ENCODE results near the gene XRCC2. TPM values are rescaled to one million over a fixed set of nuclear protein-coding genes. Genes with fewer than 3 reads are reported as not detected.

Gene XRCC2
- total and polyA plus RNA-seq, 2 of the 4 experiments (the other 2 are of a cell fraction), result 2.2 to 3.6 TPM

DNA sequence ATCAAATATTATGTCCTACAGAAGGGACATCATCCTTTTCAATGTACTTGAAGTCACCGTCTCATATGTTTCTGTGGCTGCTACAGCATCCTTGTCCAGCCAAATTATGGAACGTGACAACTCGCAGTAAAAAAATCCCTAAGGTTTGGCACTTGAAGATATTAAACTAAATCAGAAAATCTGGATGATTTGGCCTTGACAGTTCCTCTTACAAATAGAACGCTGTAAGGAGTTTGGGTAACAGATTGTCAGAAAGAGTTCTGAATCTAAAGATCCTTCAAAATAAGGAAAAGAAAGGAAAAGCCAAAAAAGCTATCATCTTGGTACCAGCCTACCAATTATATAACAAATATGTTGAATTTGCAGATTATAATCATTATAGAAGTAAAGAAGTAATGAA is 21.0 kb downstream of the XRCC2 start:
- no peaks in the 10 kb centered on the region for H3K9me1 ChIP-seq (ENCODE audit: insufficient read depth, low read length)
- no peak overlapping the region for H2AK5ac ChIP-seq (ENCODE audit: low read depth, low read length)
- no peak for TF ChIP-seq MAFK (IDR thresholded peaks at IDR 0.05; ENCODE audit: low read depth, low read length)
- TF ChIP-seq, protein P1, sequence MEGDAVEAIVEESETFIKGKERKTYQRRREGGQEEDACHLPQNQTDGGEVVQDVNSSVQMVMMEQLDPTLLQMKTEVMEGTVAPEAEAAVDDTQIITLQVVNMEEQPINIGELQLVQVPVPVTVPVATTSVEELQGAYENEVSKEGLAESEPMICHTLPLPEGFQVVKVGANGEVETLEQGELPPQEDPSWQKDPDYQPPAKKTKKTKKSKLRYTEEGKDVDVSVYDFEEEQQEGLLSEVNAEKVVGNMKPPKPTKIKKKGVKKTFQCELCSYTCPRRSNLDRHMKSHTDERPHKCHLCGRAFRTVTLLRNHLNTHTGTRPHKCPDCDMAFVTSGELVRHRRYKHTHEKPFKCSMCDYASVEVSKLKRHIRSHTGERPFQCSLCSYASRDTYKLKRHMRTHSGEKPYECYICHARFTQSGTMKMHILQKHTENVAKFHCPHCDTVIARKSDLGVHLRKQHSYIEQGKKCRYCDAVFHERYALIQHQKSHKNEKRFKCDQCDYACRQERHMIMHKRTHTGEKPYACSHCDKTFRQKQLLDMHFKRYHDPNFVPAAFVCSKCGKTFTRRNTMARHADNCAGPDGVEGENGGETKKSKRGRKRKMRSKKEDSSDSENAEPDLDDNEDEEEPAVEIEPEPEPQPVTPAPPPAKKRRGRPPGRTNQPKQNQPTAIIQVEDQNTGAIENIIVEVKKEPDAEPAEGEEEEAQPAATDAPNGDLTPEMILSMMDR (conservative IDR thresholded peaks at IDR 0.05; ENCODE audit: low read depth, low read length), result no peak
- POLR2A ChIA-PET (ENCODE audit: unreplicated experiment), result no interaction called here
- no peak overlapping the region for H3K14ac ChIP-seq (replicated peaks; ENCODE audit: low read depth, low read length)
- H3K23ac ChIP-seq (ENCODE audit: low read depth, low read length), result no peak overlapping the region
- no peak overlapping the region for H3K4me3 ChIP-seq (ENCODE audit: insufficient read depth, low read depth, low read length)
- H3K36me3 ChIP-seq (ENCODE audit: control insufficient read depth, insufficient read depth, low read length), result no peaks in the 10 kb centered on the region
- H3K27ac ChIP-seq (ENCODE audit: insufficient read depth, low read length), result no peak overlapping the region
- no CpG with 5 or more reads among the region's 4 CpGs for WGBS, 2 experiments (ENCODE audit: extremely low coverage in 2 of 2, insufficient read length in 1 of 2)
- H2AK9ac ChIP-seq (replicated peaks; ENCODE audit: low read depth, low read length, poor library complexity), result no peak overlapping the region
- no peak overlapping the region for H2BK20ac ChIP-seq (ENCODE audit: low read depth, low read length)
- no peak overlapping the region for H3K18ac ChIP-seq (ENCODE audit: low read depth, low read length)
- no peak overlapping the region for H2BK15ac ChIP-seq (ENCODE audit: low read depth, low read length)
- in situ Hi-C loops (cut with MboI; ENCODE audit: low sequenced_read_pairs), result no loop called here
- no peak overlapping the region for H4K91ac ChIP-seq (ENCODE audit: insufficient read depth, low read depth, low read length)
- no peaks in the 10 kb centered on the region for H4K20me1 ChIP-seq (ENCODE audit: insufficient read depth, low read length)
- H2BK120ac ChIP-seq (ENCODE audit: low read depth, low read length), result no peak overlapping the region
- H3K79me1 ChIP-seq (ENCODE audit: low read depth in 1 of 2, low read length in 2 of 2), result peaks cover 0 to 2% of the 10 kb centered on the region in 2 experiments; a peak in 2 of 4 replicates
- H3K9ac ChIP-seq (ENCODE audit: low read depth, low read length), result no peak overlapping the region
- no peak overlapping the region for H4K8ac ChIP-seq (ENCODE audit: low read depth in 2 of 2, low read length in 2 of 2)
- no peak overlapping the region for H2AFZ ChIP-seq (replicated peaks; ENCODE audit: low read length, poor library complexity)
- dilution Hi-C loops (cut with HindIII; ENCODE audit: low sequenced_read_pairs, unreplicated experiment), result no loop called here
- no peak for DNase-seq
- no peak overlapping the region for H3K4ac ChIP-seq (ENCODE audit: low read depth, low read length)
- no peak overlapping the region for H2BK5ac ChIP-seq (ENCODE audit: low read depth, low read length, poor library complexity, severe bottlenecking)
- no TSS peak for BruUV-seq (replicated peaks)
- CTCF ChIA-PET, result no interaction called here
- H3K4me2 ChIP-seq (ENCODE audit: low read depth, low read length), result no peak overlapping the region
- H3K27me3 ChIP-seq (ENCODE audit: control insufficient read depth, insufficient read depth, low read length), result no peaks in the 10 kb centered on the region
- no peak overlapping the region for H4K5ac ChIP-seq (ENCODE audit: low read depth, low read length)
- no peak overlapping the region for H3K56ac ChIP-seq (ENCODE audit: extremely low read depth, insufficient read depth, low read length)
- intact Hi-C loops (cut with micrococcal nuclease), result no loop called here
- no peaks in the 10 kb centered on the region for H3K9me3 ChIP-seq (ENCODE audit: control insufficient read depth, insufficient read depth, low read length)
- no peaks in the 10 kb centered on the region for H3K4me1 ChIP-seq (ENCODE audit: control insufficient read depth, insufficient read depth, low read length)
- ATAC-seq (ENCODE audit: low read depth), result no peak

Measured in IMR-90 (cell line).